GM19043 (cell line): ENCODE measurements around the gene MBTPS1.

ENCODE experiments used
- ATAC-seq: cut with Tn5 transposase; IDR thresholded peaks from one replicate; pipeline ENCODE4 v1.9.1; 2021; ENCODE audit warnings: low read depth; ENCODE audit not compliant: unreplicated experiment

The MBTPS1 gene

GRCh38 chr16:84116720-84117493, at the start of gene MBTPS1:
TSS of gene MBTPS1 (minus strand) at chr16:84116942. CDS start at chr16:84101783, 15,159 bp downstream.
- peak; percentile 90 for ATAC-seq

GRCh38 chr16:84165746-84166145, 49.0 kb upstream of the MBTPS1 start:
- no peak for ATAC-seq

GRCh38 chr16:84161801-84162200, 45.1 kb upstream of the MBTPS1 start:
- no peak for ATAC-seq

GRCh38 chr16:84161037-84161436, 44.3 kb upstream of the MBTPS1 start:
- ATAC-seq, result no peak

- ATAC-seq, result no peak
Observed at GRCh38 chr16:84159800-84160199, 43.1 kb upstream of the MBTPS1 start.

- no peak for ATAC-seq
Observed at GRCh38 chr16:84159007-84159406, 42.3 kb upstream of the MBTPS1 start.

GRCh38 chr16:84156342-84156784, 39.6 kb upstream of the MBTPS1 start:
- no peak for ATAC-seq

- no peak for ATAC-seq
Observed at GRCh38 chr16:84155771-84156170, 39.0 kb upstream of the MBTPS1 start.

GRCh38 chr16:84155226-84155625, 38.5 kb upstream of the MBTPS1 start:
- no peak for ATAC-seq

GRCh38 chr16:84153660-84154214, 37.0 kb upstream of the MBTPS1 start:
- no peak for ATAC-seq

GRCh38 chr16:84150926-84151325, 34.2 kb upstream of the MBTPS1 start:
- ATAC-seq, result no peak

GRCh38 chr16:84144859-84145639, 28.3 kb upstream of the MBTPS1 start, which contains the start of the genes DNAAF1 and HSDL1:
TSS of gene DNAAF1 (plus strand) at chr16:84145308. CDS start at chr16:84145441, 133 bp downstream.
TSS of gene HSDL1 (minus strand) at chr16:84145177. CDS start at chr16:84131321, 13,856 bp downstream.
- ATAC-seq, result peak; percentile 77

GRCh38 chr16:84144209-84144858, 27.6 kb upstream of the MBTPS1 start:
- ATAC-seq, result no peak

GRCh38 chr16:84143784-84144199, 27.1 kb upstream of the MBTPS1 start:
- no peak for ATAC-seq

GRCh38 chr16:84143081-84143480, 26.3 kb upstream of the MBTPS1 start:
- no peak for ATAC-seq

GRCh38 chr16:84141143-84141670, 24.5 kb upstream of the MBTPS1 start:
- ATAC-seq, result no peak

GRCh38 chr16:84139628-84140258, 23.0 kb upstream of the MBTPS1 start:
- ATAC-seq, result no peak

- ATAC-seq, result peak; percentile 73
Observed at GRCh38 chr16:84138824-84139627, 22.3 kb upstream of the MBTPS1 start.

GRCh38 chr16:84138500-84138823, 21.7 kb upstream of the MBTPS1 start:
- no peak for ATAC-seq
